ENCODE results near the gene SMPD3.

DNA sequence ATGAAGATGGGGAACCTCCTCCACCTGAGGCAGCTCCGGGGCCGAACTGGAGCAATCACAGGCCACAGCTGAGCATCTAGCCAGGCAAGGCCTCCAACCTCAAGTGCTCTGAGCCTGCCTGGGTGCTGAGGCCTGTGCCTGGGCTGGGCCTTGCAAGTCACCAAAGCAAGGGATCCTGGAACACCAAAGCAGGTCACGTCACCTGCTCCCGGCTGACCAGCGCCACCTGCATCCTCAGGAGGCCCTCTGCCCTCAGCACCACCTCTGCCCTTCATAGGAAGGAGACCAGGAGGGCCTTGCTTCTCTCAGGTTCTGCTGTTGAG, 68.0 kb downstream of the SMPD3 start:
- TF ChIP-seq, protein P1, sequence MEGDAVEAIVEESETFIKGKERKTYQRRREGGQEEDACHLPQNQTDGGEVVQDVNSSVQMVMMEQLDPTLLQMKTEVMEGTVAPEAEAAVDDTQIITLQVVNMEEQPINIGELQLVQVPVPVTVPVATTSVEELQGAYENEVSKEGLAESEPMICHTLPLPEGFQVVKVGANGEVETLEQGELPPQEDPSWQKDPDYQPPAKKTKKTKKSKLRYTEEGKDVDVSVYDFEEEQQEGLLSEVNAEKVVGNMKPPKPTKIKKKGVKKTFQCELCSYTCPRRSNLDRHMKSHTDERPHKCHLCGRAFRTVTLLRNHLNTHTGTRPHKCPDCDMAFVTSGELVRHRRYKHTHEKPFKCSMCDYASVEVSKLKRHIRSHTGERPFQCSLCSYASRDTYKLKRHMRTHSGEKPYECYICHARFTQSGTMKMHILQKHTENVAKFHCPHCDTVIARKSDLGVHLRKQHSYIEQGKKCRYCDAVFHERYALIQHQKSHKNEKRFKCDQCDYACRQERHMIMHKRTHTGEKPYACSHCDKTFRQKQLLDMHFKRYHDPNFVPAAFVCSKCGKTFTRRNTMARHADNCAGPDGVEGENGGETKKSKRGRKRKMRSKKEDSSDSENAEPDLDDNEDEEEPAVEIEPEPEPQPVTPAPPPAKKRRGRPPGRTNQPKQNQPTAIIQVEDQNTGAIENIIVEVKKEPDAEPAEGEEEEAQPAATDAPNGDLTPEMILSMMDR (conservative IDR thresholded peaks at IDR 0.05 in 1 of 2, IDR thresholded peaks at IDR 0.05 in 1 of 2; ENCODE audit: extremely low read depth in 1 of 2, insufficient read depth in 1 of 2, low read depth in 1 of 2, low read length in 2 of 2) = no peak
- TF ChIP-seq EZH2 (IDR thresholded peaks at IDR 0.05; ENCODE audit: borderline replicate concordance, low read length) = no peak
